HEK293T (cell line): ENCODE data around the gene SDC3.

Experiments
- ELF4 ChIP-seq: fragments of 450-650 bp; IDR thresholded peaks from 2 replicates; pipeline ENCODE4 v1.6.1; 2017; ENCODE audit warnings: antibody characterized with exemption
- HDGF ChIP-seq: fragments of 450-650 bp; IDR thresholded peaks from 2 replicates; pipeline ENCODE4 v1.6.1; 2017; ENCODE audit warnings: antibody characterized with exemption, borderline replicate concordance
- NFRKB ChIP-seq: fragments of 450-650 bp; IDR thresholded peaks from 2 replicates; pipeline ENCODE4 v1.6.1; 2016; ENCODE audit warnings: mild to moderate bottlenecking, moderate library complexity
- ZNF384 ChIP-seq: fragments of 450-650 bp; IDR thresholded peaks from 2 replicates; pipeline ENCODE4 v1.6.1; 2016

- no peak for TF ChIP-seq ZNF384
- TF ChIP-seq HDGF, result no peak
- TF ChIP-seq ELF4, result no peak
- no peak for TF ChIP-seq NFRKB
Observed at GRCh38 chr1:30880678-30881318, 27.8 kb downstream of the SDC3 start.
